Nephron (organoid): ENCODE data around the gene TAGLN2.

Source experiments
- H3K27ac Mint-ChIP-seq, 3 experiments: 2 replicates each; pipeline ENCODE4 v1.8.0; 2020; ENCODE audit warnings: mixed read lengths in 3 of 3, mild to moderate bottlenecking in 2 of 3, moderate library complexity in 1 of 3
- H3K27me3 Mint-ChIP-seq: 2 replicates; pipeline ENCODE4 v1.8.0; 2021; ENCODE audit warnings: low read depth, mild to moderate bottlenecking, moderate library complexity, mixed read lengths
- H3K36me3 Mint-ChIP-seq: 2 replicates; pipeline ENCODE4 v1.8.0; 2020; ENCODE audit warnings: low read depth, mixed read lengths
- H3K4me1 Mint-ChIP-seq: 2 replicates; pipeline ENCODE4 v1.8.0; 2020; ENCODE audit warnings: mixed read lengths
- H3K4me3 Mint-ChIP-seq, 3 experiments: 2 replicates each; pipeline ENCODE4 v1.8.0; 2020; ENCODE audit warnings: mild to moderate bottlenecking in 3 of 3, mixed read lengths in 3 of 3, moderate library complexity in 2 of 3
- H3K9me3 Mint-ChIP-seq: 2 replicates; pipeline ENCODE4 v1.8.0; 2020; ENCODE audit warnings: mixed read lengths
- CTCF ChIP-seq, 3 experiments: fragments of 200-600 bp; sonication (generic); IDR thresholded peaks; one replicate each; pipeline ENCODE4 v1.5.0; 2021; ENCODE audit warnings: antibody characterized with exemption in 3 of 3; ENCODE audit not compliant: unreplicated experiment in 3 of 3

Gene TAGLN2

GRCh38 chr1:159929155-159930051 lies 4.1 kb upstream of the TAGLN2 start:
- Mint-ChIP-seq H3K27me3 (no peaks in the 10 kb centered on the region), H3K27ac (peak overlapping the region in 1 of 3 experiments; percentile 2), H3K36me3 (peaks cover 34% of the 10 kb centered on the region), H3K4me1 (peaks cover 27% of the 10 kb centered on the region), H3K9me3 (no peaks in the 10 kb centered on the region), H3K4me3 (peak overlapping the region in 1 of 3 experiments; percentile 59)
- TF ChIP-seq CTCF (IDR thresholded peaks at IDR 0.05; ENCODE audit: unreplicated experiment in 3 of 3), result no peak

GRCh38 chr1:159928491-159929050 lies 3.3 kb upstream of the TAGLN2 start:
- no peak overlapping the region for H3K27ac Mint-ChIP-seq
- no peak overlapping the region for H3K4me3 Mint-ChIP-seq
- H3K4me1 Mint-ChIP-seq, result peaks cover 34% of the 10 kb centered on the region
- H3K27me3 Mint-ChIP-seq, result no peaks in the 10 kb centered on the region
- no peak for TF ChIP-seq CTCF (IDR thresholded peaks at IDR 0.05; ENCODE audit: unreplicated experiment in 3 of 3)
- H3K36me3 Mint-ChIP-seq, result peaks cover 29% of the 10 kb centered on the region
- H3K9me3 Mint-ChIP-seq, result no peaks in the 10 kb centered on the region

GRCh38 chr1:159927849-159928431 lies 2.6 kb upstream of the TAGLN2 start:
- Mint-ChIP-seq H3K27me3 (no peaks in the 10 kb centered on the region), H3K4me3 (no peak overlapping the region), H3K27ac (no peak overlapping the region), H3K4me1 (peaks cover 37% of the 10 kb centered on the region), H3K9me3 (no peaks in the 10 kb centered on the region), H3K36me3 (peaks cover 25% of the 10 kb centered on the region)
- no peak for TF ChIP-seq CTCF (IDR thresholded peaks at IDR 0.05; ENCODE audit: unreplicated experiment in 3 of 3)

GRCh38 chr1:159927211-159927848 lies 2.0 kb upstream of the TAGLN2 start:
- Mint-ChIP-seq H3K36me3 (peaks cover 22% of the 10 kb centered on the region), H3K9me3 (no peaks in the 10 kb centered on the region), H3K4me3 (peak overlapping the region; percentile 97), H3K27ac (no peak overlapping the region), H3K27me3 (no peaks in the 10 kb centered on the region), H3K4me1 (peaks cover 38% of the 10 kb centered on the region)
- no peak for TF ChIP-seq CTCF (IDR thresholded peaks at IDR 0.05; ENCODE audit: unreplicated experiment in 3 of 3)

GRCh38 chr1:159925719-159926078 lies 392 bp upstream of the TAGLN2 start:
- peak overlapping the region; percentile 88 to 93 (median 92) for H3K27ac Mint-ChIP-seq
- H3K36me3 Mint-ChIP-seq, result peaks cover 14% of the 10 kb centered on the region
- peak overlapping the region; percentile 97 for H3K4me3 Mint-ChIP-seq
- no peak for TF ChIP-seq CTCF (IDR thresholded peaks at IDR 0.05; ENCODE audit: unreplicated experiment in 3 of 3)
- H3K27me3 Mint-ChIP-seq, result no peaks in the 10 kb centered on the region
- H3K9me3 Mint-ChIP-seq, result no peaks in the 10 kb centered on the region
- peaks cover 53% of the 10 kb centered on the region for H3K4me1 Mint-ChIP-seq
